HUES64 (cell line): ENCODE measurements around the gene LRRC59.
"Not testable (repeated sequence)": the region's sequence is repeated elsewhere in the genome, so short reads cannot be mapped to it uniquely, and the experiment has no call there.

Source experiments
- H3K27ac ChIP-seq: 2 replicates; pipeline ENCODE4 v1.7.0; 2013; ENCODE audit warnings: low read depth, low read length, inconsistent platforms
- H3K27me3 ChIP-seq: 2 replicates; pipeline ENCODE4 v1.6.1; 2013; ENCODE audit warnings: mild to moderate bottlenecking, low read length; ENCODE audit not compliant: insufficient read depth
- H3K36me3 ChIP-seq: 2 replicates; pipeline ENCODE4 v1.6.1; 2013; ENCODE audit warnings: mild to moderate bottlenecking, low read length; ENCODE audit not compliant: insufficient read depth
- H3K4me1 ChIP-seq: 2 replicates; pipeline ENCODE4 v1.6.1; 2013; ENCODE audit warnings: mild to moderate bottlenecking, low read length, moderate library complexity; ENCODE audit not compliant: insufficient read depth
- H3K4me3 ChIP-seq: 2 replicates; pipeline ENCODE4 v1.5.1; 2013; ENCODE audit warnings: mild to moderate bottlenecking, low read length, moderate library complexity
- H3K9ac ChIP-seq: 2 replicates; pipeline ENCODE4 v1.6.1; 2013; ENCODE audit warnings: mild to moderate bottlenecking, low read depth, low read length
- H3K9me3 ChIP-seq: 2 replicates; pipeline ENCODE4 v1.6.1; 2013; ENCODE audit warnings: low read depth, low read length; ENCODE audit not compliant: insufficient read depth
- WGBS: fragments of 150-250, 120-280 bp; methylation state at CpG from one replicate; pipeline ENCODE4 v1.1.7; 2013; ENCODE audit warnings: missing lambda C conversion rate; 5-methylcytosine and 5-hydroxymethylcytosine counted together

Gene LRRC59

DNA sequence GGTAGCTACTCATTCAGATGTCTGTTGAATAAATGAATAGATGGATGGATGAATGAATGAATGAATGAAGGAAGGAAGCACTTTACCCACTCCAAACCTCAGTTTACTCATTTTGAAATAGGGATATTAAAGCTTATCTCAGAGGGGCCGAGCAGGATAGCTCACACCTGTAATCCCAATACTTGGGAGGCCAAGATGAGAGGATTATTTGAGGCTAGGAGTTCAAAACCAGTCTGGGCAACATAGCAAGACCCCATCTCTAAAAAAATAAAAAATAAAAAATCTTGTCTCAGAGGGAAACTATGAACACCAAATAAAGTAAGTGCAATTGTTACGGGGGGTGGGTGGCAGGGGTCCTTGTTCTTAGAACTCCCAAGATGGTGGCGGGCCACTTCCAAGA lies 1.3 kb upstream of the LRRC59 start:
- H3K9ac ChIP-seq, H3K4me1 ChIP-seq, H3K27me3 ChIP-seq, H3K4me3 ChIP-seq, H3K9me3 ChIP-seq, H3K27ac ChIP-seq: not testable (repeated sequence)
- H3K36me3 ChIP-seq = peaks cover 18% of the 10 kb centered on the region
- 93% methylated on average over 2 of the region's 3 CpGs for WGBS

DNA sequence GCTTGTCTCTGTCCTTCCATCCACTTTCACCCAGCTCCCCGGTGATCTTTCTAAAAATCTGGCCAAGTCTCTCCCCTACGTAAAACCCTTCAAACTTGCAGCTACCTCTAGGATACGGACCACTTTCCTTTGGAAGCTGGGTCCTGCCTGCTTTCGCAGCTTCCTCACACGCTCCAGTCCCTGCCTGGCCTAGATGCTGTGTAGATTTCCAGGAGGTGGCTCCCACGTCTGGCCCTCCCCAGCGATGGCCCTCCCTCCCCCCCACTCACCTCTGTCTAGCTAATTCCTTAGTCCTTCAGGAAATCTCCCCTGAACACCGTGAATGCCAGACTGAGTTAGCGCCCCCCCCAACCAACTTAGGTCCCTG lies 579 bp upstream of the LRRC59 start:
- Histone ChIP-seq H3K27me3 (no peaks in the 10 kb centered on the region), H3K4me3 (peak overlapping the region; percentile 99), H3K4me1 (peaks cover 7% of the 10 kb centered on the region; the same call in 1 of the 2 replicates), H3K36me3 (peaks cover 26% of the 10 kb centered on the region), H3K9me3 (no peaks in the 10 kb centered on the region), H3K27ac (no peak overlapping the region), H3K9ac (no peak overlapping the region)
- WGBS = 62% methylated on average over 9 of the region's 9 CpGs

DNA sequence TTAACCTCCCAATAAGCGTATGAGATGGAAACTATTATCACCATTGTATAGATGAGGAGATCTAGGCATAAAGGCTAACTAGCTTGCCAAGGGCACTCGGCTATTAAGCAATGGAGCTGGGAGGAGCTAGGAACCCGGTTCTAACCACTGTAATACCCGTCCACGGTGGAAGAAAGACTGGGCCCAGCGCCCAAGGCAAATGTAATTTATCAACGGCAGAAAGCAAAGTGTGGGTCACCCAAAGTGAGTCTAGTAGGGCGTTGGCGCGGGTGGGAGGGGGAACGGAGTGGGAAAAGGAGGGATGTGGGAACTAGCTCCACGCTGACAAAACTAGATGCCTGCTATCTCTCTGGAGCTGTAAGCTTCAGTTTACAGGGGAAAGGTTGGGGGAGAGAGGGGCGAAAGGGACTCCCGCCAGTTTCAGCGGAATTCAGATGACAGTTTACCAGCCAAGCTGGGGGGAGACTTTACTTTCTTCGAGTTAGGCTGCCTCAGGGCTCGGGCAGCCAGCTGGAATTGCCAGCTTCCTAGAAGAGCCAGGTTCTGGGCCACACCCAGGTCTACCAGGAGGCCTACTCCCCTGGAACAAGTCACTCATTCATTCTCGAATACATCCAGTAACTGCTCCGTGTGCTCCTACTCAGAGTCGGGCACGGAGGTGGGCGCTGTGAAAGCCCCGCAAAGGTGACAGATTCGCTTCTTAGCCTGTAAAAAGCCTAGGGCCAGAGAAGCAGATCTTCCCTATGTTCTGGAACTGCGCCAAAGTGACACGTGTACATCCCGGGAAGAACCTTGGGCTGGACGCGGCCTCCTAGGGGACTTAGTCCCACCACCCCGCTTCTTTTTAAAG lies 837 bp downstream of the LRRC59 start:
- H3K27me3 ChIP-seq = no peaks in the 10 kb centered on the region
- H3K4me1 ChIP-seq = peaks cover 7% of the 10 kb centered on the region; the same call in 1 of the 2 replicates
- WGBS = 11% methylated on average over 30 of the region's 30 CpGs
- peaks cover 40% of the 10 kb centered on the region for H3K36me3 ChIP-seq
- no peaks in the 10 kb centered on the region for H3K9me3 ChIP-seq
- peak overlapping the region; percentile 90 for H3K9ac ChIP-seq
- H3K27ac ChIP-seq = no peak overlapping the region
- peak overlapping the region; percentile 99 for H3K4me3 ChIP-seq

DNA sequence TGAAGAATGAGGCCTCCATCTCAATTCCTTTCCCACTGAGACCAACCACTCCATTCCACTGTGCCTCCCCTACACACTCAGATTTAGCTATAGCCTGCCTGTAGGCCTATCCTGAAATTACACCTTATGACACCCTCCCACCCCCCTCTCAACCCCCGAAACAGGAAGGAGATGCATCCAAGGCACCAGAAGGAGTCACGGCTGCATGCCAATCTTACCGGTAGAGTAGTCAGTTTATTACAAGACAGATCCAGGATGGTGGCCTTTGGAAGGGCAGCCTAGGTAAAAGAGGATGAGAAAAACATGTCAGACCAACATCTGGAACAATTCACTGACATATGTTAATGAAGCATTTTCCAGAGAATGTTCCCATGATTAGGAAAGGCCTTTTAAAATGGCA lies 2.6 kb downstream of the LRRC59 start:
- peaks cover 58% of the 10 kb centered on the region for H3K36me3 ChIP-seq
- no peaks in the 10 kb centered on the region for H3K9me3 ChIP-seq
- WGBS = 73% methylated on average over 3 of the region's 3 CpGs
- no peaks in the 10 kb centered on the region for H3K27me3 ChIP-seq
- no peak overlapping the region for H3K9ac ChIP-seq
- H3K4me1 ChIP-seq = peaks cover 7% of the 10 kb centered on the region; the same call in 1 of the 2 replicates
- no peak overlapping the region for H3K4me3 ChIP-seq
- no peak overlapping the region for H3K27ac ChIP-seq

GRCh38 chr17:50393700-50394099 lies 3.6 kb downstream of the LRRC59 start:
- H3K27me3 ChIP-seq = no peaks in the 10 kb centered on the region
- peaks cover 68% of the 10 kb centered on the region for H3K36me3 ChIP-seq
- no peak overlapping the region for H3K9ac ChIP-seq
- H3K4me3 ChIP-seq = no peak overlapping the region
- no peak overlapping the region for H3K27ac ChIP-seq
- no peaks in the 10 kb centered on the region for H3K9me3 ChIP-seq
- WGBS = 95% methylated on average over 5 of the region's 5 CpGs
- peaks cover 7% of the 10 kb centered on the region; the same call in 1 of the 2 replicates for H3K4me1 ChIP-seq

- Histone ChIP-seq H3K27me3 (no peaks in the 10 kb centered on the region), H3K4me3 (no peak overlapping the region), H3K36me3 (peaks cover 78% of the 10 kb centered on the region), H3K4me1 (peaks cover 7% of the 10 kb centered on the region; the same call in 1 of the 2 replicates), H3K9ac (no peak overlapping the region), H3K27ac (no peak overlapping the region), H3K9me3 (no peaks in the 10 kb centered on the region)
- 92% methylated on average over 6 of the region's 6 CpGs for WGBS
Observed at GRCh38 chr17:50392621-50393020, 4.7 kb downstream of the LRRC59 start.

GRCh38 chr17:50389534-50389933 lies 7.8 kb downstream of the LRRC59 start:
- Histone ChIP-seq H3K9ac (no peak overlapping the region), H3K27me3 (no peaks in the 10 kb centered on the region), H3K36me3 (peaks cover 100% of the 10 kb centered on the region), H3K9me3 (no peaks in the 10 kb centered on the region), H3K27ac (no peak overlapping the region), H3K4me1 (no peaks in the 10 kb centered on the region), H3K4me3 (no peak overlapping the region)
- WGBS = 92% methylated on average over 6 of the region's 6 CpGs

DNA sequence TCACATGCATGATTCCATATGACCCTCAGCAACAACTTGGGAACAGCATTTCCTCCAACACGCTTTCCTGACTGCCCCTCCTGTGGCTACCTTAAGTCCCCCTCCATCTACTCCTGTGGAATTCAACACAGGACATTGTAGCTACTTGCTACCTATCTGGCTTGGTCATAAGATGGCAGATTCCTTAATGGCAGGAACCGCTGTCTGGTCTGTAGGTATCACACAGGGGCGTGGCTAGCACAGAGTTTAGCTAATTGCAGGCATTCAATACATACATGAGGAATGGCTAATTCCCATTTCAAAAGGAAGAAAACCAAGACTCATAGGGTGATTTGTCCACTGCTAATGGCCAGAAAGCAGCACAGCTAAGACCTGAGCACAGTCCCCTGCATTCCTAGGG lies 8.6 kb downstream of the LRRC59 start:
- no peaks in the 10 kb centered on the region for H3K4me1 ChIP-seq
- H3K27ac ChIP-seq = no peak overlapping the region
- H3K36me3 ChIP-seq = peaks cover 100% of the 10 kb centered on the region
- H3K9ac ChIP-seq = no peak overlapping the region
- H3K9me3 ChIP-seq = no peaks in the 10 kb centered on the region
- 94% methylated on average over 3 of the region's 3 CpGs for WGBS
- no peak overlapping the region for H3K4me3 ChIP-seq
- no peaks in the 10 kb centered on the region for H3K27me3 ChIP-seq

GRCh38 chr17:50386510-50386909 lies 10.8 kb downstream of the LRRC59 start:
- Histone ChIP-seq H3K9ac (no peak overlapping the region), H3K27me3 (no peaks in the 10 kb centered on the region), H3K36me3 (peaks cover 100% of the 10 kb centered on the region), H3K4me1 (no peaks in the 10 kb centered on the region), H3K9me3 (no peaks in the 10 kb centered on the region), H3K27ac (no peak overlapping the region), H3K4me3 (no peak overlapping the region)
- WGBS = 95% methylated on average over 3 of the region's 3 CpGs

- no peaks in the 10 kb centered on the region for H3K9me3 ChIP-seq
- no peak overlapping the region for H3K4me3 ChIP-seq
- no peak overlapping the region for H3K9ac ChIP-seq
- H3K27me3 ChIP-seq = no peaks in the 10 kb centered on the region
- H3K4me1 ChIP-seq = no peaks in the 10 kb centered on the region
- H3K27ac ChIP-seq = no peak overlapping the region
- H3K36me3 ChIP-seq = peaks cover 96% of the 10 kb centered on the region
- 94% methylated on average over 12 of the region's 12 CpGs for WGBS
Observed at GRCh38 chr17:50382931-50383330, 14.4 kb downstream of the LRRC59 start.

GRCh38 chr17:50381920-50382319 lies 15.4 kb downstream of the LRRC59 start:
- Histone ChIP-seq H3K36me3 (peaks cover 93% of the 10 kb centered on the region), H3K27me3 (no peaks in the 10 kb centered on the region), H3K4me1 (no peaks in the 10 kb centered on the region), H3K9me3 (no peaks in the 10 kb centered on the region), H3K4me3 (no peak overlapping the region), H3K27ac (no peak overlapping the region), H3K9ac (no peak overlapping the region)
- 90% methylated on average over 3 of the region's 3 CpGs for WGBS
